K562 (cell line): ENCODE measurements around the gene TRIM31. TPM values are rescaled to one million over a fixed set of nuclear protein-coding genes. Genes with fewer than 3 reads are reported as not detected.

Experiments
- BRCA1 ChIP-seq, 2 experiments: fragments of 450-650 bp in 1 of 2; sonication (generic) in 1 of 2; formaldehyde crosslinking in 1 of 2; IDR thresholded peaks; 2 replicates each; pipeline versions ENCODE4 v1.5.0 to v1.6.1; 2017 to 2020; ENCODE audit warnings: mild to moderate bottlenecking in 1 of 2, missing genetic modification reagents in 1 of 2
- CREBBP ChIP-seq: IDR thresholded peaks from one replicate; pipeline ENCODE4 v1.6.1; 2012; ENCODE audit warnings: low read depth, mild to moderate bottlenecking, control low read depth, inconsistent platforms, low read length
- EP400 ChIP-seq: fragments of 450-650 bp; IDR thresholded peaks from 2 replicates; pipeline ENCODE4 v1.6.1; 2017; ENCODE audit warnings: antibody characterized with exemption, mild to moderate bottlenecking, moderate library complexity
- ETV6 ChIP-seq, 3 experiments: fragments of 150-350 bp in 1 of 3; sonication (generic) in 1 of 3; formaldehyde crosslinking in 1 of 3; IDR thresholded peaks; 2 replicates each; pipeline versions ENCODE4 v1.6.1 to v1.8.0; 2014 to 2022; ENCODE audit warnings: borderline replicate concordance in 2 of 3, low read depth in 2 of 3, antibody characterized with exemption in 1 of 3, low read length in 1 of 3, mild to moderate bottlenecking in 1 of 3, missing genetic modification reagents in 1 of 3
- HMGN3 ChIP-seq: IDR thresholded peaks from 2 replicates; pipeline ENCODE4 v1.6.1; 2011; ENCODE audit warnings: borderline replicate concordance, low read depth, mild to moderate bottlenecking, mixed read lengths, low read length; ENCODE audit not compliant: insufficient read length; ENCODE audit errors: extremely low read depth
- MYC ChIP-seq, 2 experiments: fragments of 250-450 bp in 1 of 2; sonication (Bioruptor Pico) in 1 of 2; IDR thresholded peaks; 2 replicates each; pipeline versions ENCODE4 v1.5.1 to v1.6.1; 2012 to 2021; ENCODE audit warnings: low read depth in 2 of 2, borderline replicate concordance in 1 of 2, improper control_type of control experiment in 1 of 2, low read length in 1 of 2, mild to moderate bottlenecking in 1 of 2, moderate library complexity in 1 of 2
- NR0B1 ChIP-seq: fragments of 450-650 bp; IDR thresholded peaks from one replicate; pipeline ENCODE4 v1.6.1; 2018; ENCODE audit warnings: mild to moderate bottlenecking, moderate library complexity; ENCODE audit not compliant: partially characterized antibody
- RBM14 ChIP-seq: fragments of 200-400 bp; formaldehyde crosslinking; IDR thresholded peaks from 2 replicates; pipeline ENCODE4 v1.6.1; 2018; ENCODE audit warnings: low read depth, mild to moderate bottlenecking, low read length, moderate library complexity, borderline replicate concordance; ENCODE audit not compliant: insufficient read depth
- RHOXF2B ChIP-seq: fragments of 250-450 bp; sonication (Bioruptor Pico); conservative IDR thresholded peaks from 2 replicates; pipeline ENCODE4 v1.5.1; 2021
- SLC30A9 ChIP-seq: fragments of 250-450 bp; sonication (Bioruptor Pico); IDR thresholded peaks from 2 replicates; pipeline ENCODE4 v1.8.0; 2022; ENCODE audit warnings: mild to moderate bottlenecking, moderate library complexity
- SOX6 ChIP-seq: fragments of 450-650 bp; IDR thresholded peaks from 2 replicates; pipeline ENCODE4 v1.6.1; 2014; ENCODE audit warnings: mild to moderate bottlenecking
- SRSF7 ChIP-seq: fragments of 200-400 bp; formaldehyde crosslinking; optimal IDR thresholded peaks from 2 replicates; pipeline ENCODE3; 2017; ENCODE audit warnings: mild to moderate bottlenecking, low read depth, low read length
- SRSF9 ChIP-seq: fragments of 200-400 bp; formaldehyde crosslinking; IDR thresholded peaks from 2 replicates; pipeline ENCODE4 v1.6.1; 2017; ENCODE audit warnings: low read depth, low read length, borderline replicate concordance
- ZBTB1 ChIP-seq: sonication (generic); formaldehyde crosslinking; IDR thresholded peaks from 2 replicates; pipeline ENCODE4 v1.8.1; 2023; ENCODE audit warnings: missing genetic modification reagents, low read depth, mild to moderate bottlenecking, borderline replicate concordance
- ZBTB43 ChIP-seq: sonication (generic); formaldehyde crosslinking; IDR thresholded peaks from 2 replicates; pipeline ENCODE4 v1.8.0; 2023; ENCODE audit warnings: mild to moderate bottlenecking, missing genetic modification reagents
- ZFP91 ChIP-seq: sonication (generic); formaldehyde crosslinking; IDR thresholded peaks from 2 replicates; pipeline ENCODE4 v1.8.0; 2022; ENCODE audit warnings: mild to moderate bottlenecking, missing genetic modification reagents
- ZNF551 ChIP-seq: fragments of 250-450 bp; sonication (Bioruptor Pico); IDR thresholded peaks from 2 replicates; pipeline ENCODE4 v1.5.0; 2021; ENCODE audit warnings: mild to moderate bottlenecking, moderate library complexity
- ZNF79 ChIP-seq: fragments of 250-450 bp; sonication (Bioruptor Pico); IDR thresholded peaks from 2 replicates; pipeline ENCODE4 v1.4.0; 2020; ENCODE audit warnings: low read depth, mild to moderate bottlenecking, moderate library complexity
- polyA plus RNA-seq, 8 experiments: library from polyadenylated mRNA; depleted of rRNA in 4 of 8; stranded (reverse) in 5 of 8; unstranded in 3 of 8; fragments of >200 nt; fragmentation: Nextera tagmentation in 2 of 8; fragmentation: Illumina TruSeq in 1 of 8; extraction: Ambion mirVana in 2 of 8; extraction: Trizol in 1 of 8; gene quantifications; 2 replicates each; pipeline versions ENCODE4 v1.2.1 to v1.2.3, GENCODE V29; 2011 to 2014; ENCODE audit warnings: inconsistent platforms in 1 of 8, missing spikeins in 1 of 8
- total RNA-seq, 7 experiments: library from RNA; depleted of rRNA in 6 of 7; stranded (reverse); fragments of >200 nt in 6 of 7; fragmentation: Illumina TruSeq in 2 of 7; extraction: Trizol in 2 of 7; gene quantifications; 2 replicates each; pipeline versions ENCODE4 v1.2.1 to v1.2.3, GENCODE V29; 2011 to 2021; ENCODE audit warnings: low replicate concordance in 1 of 7
- TF ChIP-seq, protein P1 (sequence below), 3 experiments: fragments of 200-800 bp in 1 of 3; sonication (Bioruptor generic) in 1 of 3; sonication (generic) in 1 of 3; formaldehyde crosslinking in 1 of 3; IDR thresholded peaks; 2 replicates each; pipeline versions ENCODE4 v1.6.1 to v1.8.0; 2016 to 2022; ENCODE audit warnings: mild to moderate bottlenecking in 2 of 3, missing compliant biosample characterization in 2 of 3, missing genetic modification characterization in 2 of 3, missing genetic modification reagents in 1 of 3

The TRIM31 gene
- total and polyA plus RNA-seq, 9 of the 15 experiments (the other 6 are each of a cell fraction or from before 2014, with no cell fraction given): not detected

DNA sequence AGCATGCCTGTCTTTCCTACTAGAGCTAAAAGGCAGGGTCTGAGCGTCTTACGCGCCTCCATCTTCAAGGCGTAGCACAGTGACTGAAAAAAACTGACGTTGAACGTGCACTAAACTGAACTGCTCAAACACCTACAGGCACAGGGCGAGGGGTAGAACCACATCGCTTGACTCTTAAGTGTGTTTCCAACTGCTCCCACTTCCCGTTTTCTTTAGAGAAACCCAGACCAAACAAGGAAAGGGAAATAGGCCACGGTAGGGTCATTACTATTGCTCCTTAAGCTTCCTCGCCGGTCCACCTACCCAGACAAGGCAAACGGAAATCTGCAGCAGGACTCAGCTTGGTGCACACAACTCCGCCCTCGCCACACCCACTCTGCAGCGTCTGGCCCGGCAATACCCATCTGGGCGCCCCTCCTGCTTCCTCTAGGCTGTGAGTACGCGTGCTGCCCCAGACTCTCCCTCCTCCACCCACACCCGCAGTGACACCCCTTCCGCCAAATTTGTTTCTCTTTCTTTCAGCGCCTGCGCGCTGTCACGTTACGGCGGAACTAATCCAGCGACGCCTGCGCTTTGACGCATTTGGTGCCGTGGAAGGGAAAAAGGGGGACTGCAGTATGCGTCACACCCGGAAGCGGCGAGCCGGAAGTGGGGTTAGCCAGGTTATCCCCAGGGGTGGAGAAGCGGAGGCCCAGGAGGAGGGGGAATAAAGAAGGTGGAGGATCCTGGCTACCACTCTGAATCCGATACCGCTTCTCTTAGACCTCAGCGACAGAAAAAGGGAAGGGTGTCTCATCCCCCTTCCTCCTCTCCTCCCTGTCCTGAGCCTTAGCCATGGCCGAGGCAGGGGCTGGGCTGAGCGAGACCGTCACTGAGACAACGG is 46.1 kb downstream of the TRIM31 start, which contains the start of gene PPP1R11 (continued):
- no peak for TF ChIP-seq ZBTB43 (CRISPR knock-in tag)
- TF ChIP-seq NR0B1: no peak
- no peak for TF ChIP-seq BRCA1 (IDR thresholded peaks at IDR 0.05)
- no peak for TF ChIP-seq BRCA1 (CRISPR knock-in tag; IDR thresholded peaks at IDR 0.05)
- TF ChIP-seq ZNF79 (CRISPR knock-in tag): no peak
- no peak for TF ChIP-seq SRSF9
- TF ChIP-seq EP400: peak; percentile 82
- TF ChIP-seq SRSF7: no peak
- TF ChIP-seq ZNF551 (CRISPR knock-in tag): no peak
- TF ChIP-seq MYC (IDR thresholded peaks at IDR 0.05; ENCODE audit: low read depth, low read length): peak; percentile 94
- no peak; the same call in 1 of the 2 replicates for TF ChIP-seq MYC (CRISPR knock-in tag; IDR thresholded peaks at IDR 0.05; ENCODE audit: borderline replicate concordance, low read depth)
- TF ChIP-seq, protein P1, sequence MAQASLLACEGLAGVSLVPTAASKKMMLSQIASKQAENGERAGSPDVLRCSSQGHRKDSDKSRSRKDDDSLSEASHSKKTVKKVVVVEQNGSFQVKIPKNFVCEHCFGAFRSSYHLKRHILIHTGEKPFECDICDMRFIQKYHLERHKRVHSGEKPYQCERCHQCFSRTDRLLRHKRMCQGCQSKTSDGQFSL (CRISPR knock-in tag; IDR thresholded peaks at IDR 0.05): no peak
- TF ChIP-seq, protein P1 (tag; IDR thresholded peaks at IDR 0.05): 0 out of 4 replicates have a peak, but pooled peaks of 1 of the 2 experiments have one; percentile 19
- no peak; the same call in 1 of the 2 replicates for TF ChIP-seq ZBTB1 (CRISPR knock-in tag)
- TF ChIP-seq ETV6 (IDR thresholded peaks at IDR 0.05; ENCODE audit: borderline replicate concordance in 1 of 2, low read depth in 2 of 2, low read length in 1 of 2): peak; percentile 95 to 97
- TF ChIP-seq ETV6 (CRISPR knock-in tag; IDR thresholded peaks at IDR 0.05; ENCODE audit: borderline replicate concordance): 0 out of 2 replicates have a peak, but pooled peaks have one; percentile 14
- no peak for TF ChIP-seq HMGN3
- TF ChIP-seq SOX6: no peak; the same call in 1 of the 2 replicates
- TF ChIP-seq CREBBP: no peak
- no peak for TF ChIP-seq RHOXF2B (CRISPR knock-in tag)
- TF ChIP-seq RBM14: no peak
- TF ChIP-seq SLC30A9 (CRISPR knock-in tag): no peak
- TF ChIP-seq ZFP91: peak; percentile 58
